Stimulated activated CD4-positive, alpha-beta T cell treated with anti-CD3 and anti-CD28 coated beads, Interleukin-1b, Interleukin-23, amount 100 ng/mL, for 24 hours (primary cell): ENCODE measurements around the gene LAYN.

Experiments used
- DNase-seq, 4 experiments: peaks; one replicate each; pipeline ENCODE4 v3.0.0-alpha.2; 2020; ENCODE audit warnings: low read depth in 4 of 4, low spot score in 1 of 4

Gene LAYN

GRCh38 chr11:111540114-111540936 is at the start of gene LAYN:
Gene LAYN, plus strand, starts transcription at chr11:111540720. Its CDS starts 124 bp downstream, at chr11:111540844.
- DNase-seq, result no peak

GRCh38 chr11:111494040-111494439 is 46.5 kb upstream of the LAYN start:
- no peak for DNase-seq

GRCh38 chr11:111499483-111499882 is 41.0 kb upstream of the LAYN start:
- no peak for DNase-seq

- no peak for DNase-seq
Measured at GRCh38 chr11:111500481-111500880, 40.0 kb upstream of the LAYN start.

GRCh38 chr11:111502611-111503010 is 37.9 kb upstream of the LAYN start:
- no peak for DNase-seq

- no peak for DNase-seq
Measured at GRCh38 chr11:111510311-111510710, 30.2 kb upstream of the LAYN start.

- no peak for DNase-seq
Measured at GRCh38 chr11:111512296-111513239, 28.0 kb upstream of the LAYN start, which contains the start of gene BTG4. Gene BTG4, minus strand, starts transcription at chr11:111512386. Its CDS starts 13,610 bp downstream, at chr11:111498776.

- DNase-seq, result no peak
Measured at GRCh38 chr11:111513240-111513605, 27.3 kb upstream of the LAYN start.

- DNase-seq, result no peak
Measured at GRCh38 chr11:111514216-111515031, 26.1 kb upstream of the LAYN start, which contains the start of gene HOATZ. Gene HOATZ, plus strand, starts transcription at chr11:111514778. Its CDS starts 7 bp downstream, at chr11:111514785.

- no peak for DNase-seq
Measured at GRCh38 chr11:111515591-111515990, 24.9 kb upstream of the LAYN start.

- DNase-seq, result no peak
Measured at GRCh38 chr11:111518668-111519067, 21.9 kb upstream of the LAYN start.

GRCh38 chr11:111520560-111520959 is 20.0 kb upstream of the LAYN start:
- DNase-seq, result no peak

GRCh38 chr11:111521135-111521534 is 19.4 kb upstream of the LAYN start:
- no peak for DNase-seq

- no peak for DNase-seq
Measured at GRCh38 chr11:111522426-111522825, 18.1 kb upstream of the LAYN start.

- DNase-seq, result no peak
Measured at GRCh38 chr11:111523343-111523742, 17.2 kb upstream of the LAYN start.

GRCh38 chr11:111524056-111524455 is 16.5 kb upstream of the LAYN start:
- no peak for DNase-seq

- no peak for DNase-seq
Measured at GRCh38 chr11:111525456-111525855, 15.1 kb upstream of the LAYN start.

GRCh38 chr11:111526501-111526900 is 14.0 kb upstream of the LAYN start:
- no peak for DNase-seq

GRCh38 chr11:111527279-111527678 is 13.2 kb upstream of the LAYN start:
- no peak for DNase-seq

- no peak for DNase-seq
Measured at GRCh38 chr11:111528557-111528956, 12.0 kb upstream of the LAYN start.

- DNase-seq, result no peak
Measured at GRCh38 chr11:111530091-111530490, 10.4 kb upstream of the LAYN start.
